ELF-1 (cell line): ENCODE results near the gene SERBP1.
"Not testable (repeated sequence)": the region's sequence is repeated elsewhere in the genome, so short reads cannot be mapped to it uniquely, and the experiment has no call there.

Experiments
- DNase-seq: peaks from one replicate; pipeline ENCODE4 v3.0.0-alpha.2; 2016; ENCODE audit warnings: low read depth, low spot score

Gene SERBP1

GRCh38 chr1:67407498-67407897 lies 22.7 kb downstream of the SERBP1 start:
- no peak for DNase-seq

GRCh38 chr1:67405473-67406245 lies 24.5 kb downstream of the SERBP1 start:
- DNase-seq = no peak

DNA sequence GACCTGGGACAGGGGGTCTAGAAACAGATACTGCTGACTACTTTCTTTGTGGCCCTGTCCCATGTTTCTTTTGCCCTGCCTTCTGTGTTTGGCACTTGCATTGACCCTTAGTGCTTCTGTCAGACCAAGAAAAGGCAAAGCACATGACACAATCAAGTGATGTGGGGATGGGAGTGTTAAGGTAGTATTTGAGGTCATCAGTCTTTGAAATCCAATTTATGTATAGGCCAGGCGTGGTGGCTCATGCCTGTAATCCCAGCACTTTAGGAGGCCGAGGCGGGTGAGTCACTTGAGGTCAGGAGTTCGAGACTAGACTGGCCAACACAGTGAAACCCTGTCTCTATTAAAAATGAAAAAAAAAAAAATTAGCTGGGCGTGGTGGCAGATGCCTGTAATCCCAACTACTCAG lies 26.0 kb downstream of the SERBP1 start:
- no peak for DNase-seq

- DNase-seq = no peak
Measured at GRCh38 chr1:67401443-67401842, 28.8 kb downstream of the SERBP1 start.

DNA sequence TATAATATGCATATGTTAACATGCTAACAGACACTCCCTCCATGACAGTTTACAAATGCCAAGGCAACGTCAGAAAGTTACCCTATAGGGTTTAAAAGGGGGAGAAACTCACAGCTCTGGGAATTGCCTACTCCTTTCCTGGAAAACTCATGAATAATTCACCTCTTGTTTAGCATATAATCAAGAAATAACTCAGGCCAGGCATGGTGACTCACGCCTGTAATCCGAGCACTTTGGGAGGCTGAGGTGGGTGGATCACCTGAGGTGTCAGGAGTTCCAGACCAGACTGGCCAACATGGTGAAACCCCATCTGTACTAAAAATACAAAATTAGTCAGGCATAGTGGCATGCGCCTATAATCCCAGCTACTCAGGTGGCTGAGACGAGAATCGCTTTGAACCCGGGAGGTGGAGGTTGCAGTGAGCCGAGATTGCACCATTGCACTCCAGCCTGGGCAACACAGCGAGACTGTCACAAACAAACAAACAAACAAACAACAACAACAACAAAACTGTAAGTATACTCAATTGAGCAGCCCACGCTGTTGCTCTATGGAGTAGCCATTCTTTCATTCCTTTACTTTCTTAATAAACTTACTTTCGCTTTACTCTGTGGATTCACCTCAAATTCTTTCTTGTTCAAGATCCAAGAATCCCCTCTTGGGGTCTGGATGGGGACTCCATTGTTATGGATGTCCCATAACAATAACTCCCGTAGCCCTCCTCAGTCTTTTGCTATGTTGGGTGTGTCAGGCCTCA lies 30.0 kb downstream of the SERBP1 start:
- DNase-seq = not testable (repeated sequence)

- DNase-seq = no peak
Measured at GRCh38 chr1:67399199-67399993, 30.8 kb downstream of the SERBP1 start.

GRCh38 chr1:67394548-67394947 lies 35.7 kb downstream of the SERBP1 start:
- no peak for DNase-seq

GRCh38 chr1:67393737-67394136 lies 36.5 kb downstream of the SERBP1 start:
- DNase-seq = no peak

DNA sequence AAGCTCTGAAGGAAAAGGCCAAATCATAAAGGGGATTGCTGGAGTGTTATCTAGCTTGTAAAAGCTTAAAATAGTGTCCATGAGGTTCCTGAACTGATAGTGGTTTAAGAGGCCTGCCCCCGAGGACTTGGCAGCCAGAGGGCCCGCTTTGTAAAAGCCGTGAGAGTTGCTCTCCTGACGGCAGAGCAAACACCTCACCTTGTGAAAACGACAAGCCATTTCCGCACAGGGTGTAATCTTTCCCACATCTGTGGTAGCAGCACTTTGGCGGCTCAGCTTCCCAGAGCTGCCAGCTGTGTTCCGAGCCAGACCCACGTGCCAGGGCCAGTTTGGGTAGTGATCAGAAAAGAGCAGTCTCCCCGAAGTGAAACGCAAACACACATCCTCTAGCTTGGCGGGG lies 37.0 kb downstream of the SERBP1 start:
- DNase-seq = no peak

DNA sequence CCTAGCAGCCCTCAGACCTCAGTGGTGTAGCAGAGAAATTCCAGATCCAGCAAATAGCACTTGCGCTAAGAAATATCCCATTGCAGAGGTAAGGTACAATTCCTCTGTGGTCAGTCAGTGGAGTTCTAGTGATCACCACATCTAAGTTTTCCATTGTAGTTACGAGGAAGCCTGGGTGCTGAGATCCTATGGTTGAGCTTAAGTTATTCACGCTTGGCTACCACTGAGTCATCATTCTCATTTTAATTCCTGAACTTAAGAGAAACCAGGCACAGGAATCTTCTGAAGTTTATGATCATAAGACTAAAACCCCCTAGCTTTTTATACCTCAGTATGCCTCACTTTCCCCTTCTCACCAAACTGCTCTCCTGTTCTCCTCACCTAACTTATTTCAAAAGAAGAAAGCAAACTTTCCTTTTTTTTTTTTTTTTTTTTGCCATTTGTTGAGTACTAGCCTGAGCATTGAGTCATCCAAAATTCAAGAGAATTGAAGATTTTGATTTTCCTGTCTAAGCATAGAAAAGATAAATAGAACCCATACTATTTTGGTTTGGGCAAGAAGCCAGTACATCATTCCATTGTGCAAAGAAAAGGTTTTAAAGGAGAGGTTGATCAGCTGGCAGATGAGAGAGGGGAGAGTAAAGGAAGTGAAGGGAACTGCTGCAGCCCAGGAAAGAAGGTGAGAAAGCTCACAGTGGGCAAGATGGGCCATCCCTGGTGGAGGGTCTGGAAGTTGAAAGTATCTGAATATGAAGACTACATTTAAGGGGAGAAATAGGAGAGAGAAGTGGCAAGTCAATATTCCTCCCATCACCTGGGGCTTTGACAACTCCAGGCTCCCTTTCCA lies 39.9 kb downstream of the SERBP1 start:
- DNase-seq = no peak

GRCh38 chr1:67383999-67384638 lies 46.1 kb downstream of the SERBP1 start:
- no peak for DNase-seq

GRCh38 chr1:67382292-67382691 lies 47.9 kb downstream of the SERBP1 start:
- DNase-seq = no peak

DNA sequence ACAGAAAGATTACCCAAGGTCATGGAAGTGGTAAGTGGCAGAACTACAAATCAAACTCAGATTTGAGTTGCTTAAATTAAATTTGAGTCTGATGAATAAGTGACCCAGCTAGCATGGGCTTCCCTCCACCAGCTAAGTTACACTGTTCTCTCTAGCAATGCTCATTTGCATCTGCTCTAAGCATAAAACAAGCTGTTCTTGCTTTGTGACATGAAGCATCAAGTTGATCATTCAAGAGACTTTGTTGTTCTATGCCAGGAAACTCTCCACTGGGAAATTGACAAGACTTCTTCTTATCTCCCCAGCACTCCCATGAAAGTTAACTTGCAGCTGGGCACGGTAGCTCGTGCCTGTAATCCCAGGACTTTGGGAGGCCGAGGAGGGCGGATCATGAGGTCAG lies 49.0 kb downstream of the SERBP1 start:
- no peak for DNase-seq

DNA sequence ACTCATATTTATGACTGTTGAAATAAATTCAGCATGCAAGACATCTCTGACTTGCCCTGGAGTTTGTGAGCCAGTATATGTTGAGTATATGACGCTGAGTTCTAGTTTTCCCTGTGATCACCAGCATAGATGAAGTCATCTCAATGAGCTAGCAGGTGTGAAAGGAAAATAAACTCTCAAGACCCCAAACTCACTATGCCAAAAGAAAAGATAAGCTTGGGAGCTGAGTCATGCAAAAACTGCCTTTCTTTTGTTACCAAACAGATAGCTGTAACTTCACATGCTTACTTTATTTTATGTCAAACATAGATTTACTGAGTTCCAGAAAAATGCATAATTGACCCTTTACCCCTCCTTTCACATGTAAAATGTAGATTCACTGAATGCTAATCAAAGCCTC lies 52.9 kb downstream of the SERBP1 start:
- DNase-seq = no peak

DNA sequence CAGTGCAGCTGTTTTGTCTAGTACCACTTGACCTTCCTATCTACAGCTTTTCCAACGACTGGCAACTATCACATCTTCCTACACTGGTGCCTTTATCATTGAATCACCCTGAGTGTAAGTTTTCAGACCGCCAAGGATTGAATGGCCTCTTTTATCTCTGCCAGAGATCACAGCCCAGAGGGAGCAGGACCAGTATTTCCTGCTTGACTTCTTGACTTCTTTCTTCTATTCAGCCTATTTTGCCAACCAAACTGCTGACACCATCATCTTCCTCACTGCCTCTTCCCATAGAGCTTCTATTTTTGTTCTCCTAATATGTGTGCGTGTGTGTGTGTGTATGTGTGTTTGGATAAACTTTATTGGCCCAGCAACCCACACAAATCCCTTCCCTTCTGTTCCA lies 53.8 kb downstream of the SERBP1 start:
- DNase-seq = peak; percentile 79

GRCh38 chr1:67372898-67373297 lies 57.3 kb downstream of the SERBP1 start:
- DNase-seq = no peak

- DNase-seq = no peak
Measured at GRCh38 chr1:67372136-67372535, 58.1 kb downstream of the SERBP1 start.

DNA sequence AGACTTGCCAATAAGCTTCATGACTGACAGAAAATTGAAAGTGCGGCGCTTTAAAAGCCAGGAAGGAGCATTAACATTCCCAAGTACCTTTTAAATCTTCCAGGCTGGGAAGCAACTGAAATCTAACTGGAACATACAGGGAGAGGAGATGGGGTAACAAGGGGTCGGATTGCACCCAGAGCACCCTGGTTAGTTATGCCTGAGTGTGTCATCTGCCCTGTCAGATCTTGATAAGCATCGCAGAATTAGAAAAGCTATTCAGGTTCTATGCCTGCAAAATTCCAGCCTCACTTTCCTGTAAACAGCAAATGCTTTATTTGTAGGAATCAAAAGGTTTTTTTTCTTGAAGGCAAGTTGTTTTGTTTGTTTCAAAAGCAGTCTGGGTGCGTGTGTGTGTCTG lies 58.5 kb downstream of the SERBP1 start:
- no peak for DNase-seq

- DNase-seq = no peak
Measured at GRCh38 chr1:67371043-67371442, 59.2 kb downstream of the SERBP1 start.

DNA sequence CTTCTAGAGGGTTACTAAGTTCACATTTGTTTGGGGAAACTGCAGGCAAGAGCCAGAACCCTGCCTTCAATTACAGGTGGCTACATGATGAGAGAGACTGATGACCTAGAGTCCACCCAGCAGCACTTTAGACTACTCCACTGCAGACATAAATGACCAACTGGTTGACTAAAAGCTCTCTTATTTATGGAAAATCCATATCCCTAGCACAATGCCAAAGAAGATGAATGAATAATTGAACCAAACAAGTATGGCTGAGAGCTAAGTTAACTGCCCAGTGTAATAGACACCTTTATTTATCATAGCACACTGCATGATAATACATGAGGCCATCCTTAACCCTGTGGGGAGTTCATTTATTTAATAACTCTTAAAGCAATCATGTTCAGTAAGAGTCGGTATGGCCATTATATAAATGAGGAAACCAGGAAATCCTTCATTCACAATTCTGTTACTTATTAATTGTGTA lies 62.1 kb downstream of the SERBP1 start:
- DNase-seq = no peak
